Stimulated activated CD4-positive, alpha-beta T cell treated with anti-CD3 and anti-CD28 coated beads, TNF-alpha, amount 100 ng/mL, for 1 hour (primary cell): ENCODE data around the gene SERHL2.
"Not testable (repeated sequence)": the region's sequence is repeated elsewhere in the genome, so short reads cannot be mapped to it uniquely, and the experiment has no call there.

Experiments used
- DNase-seq, 3 donors: peaks; one replicate each; pipeline ENCODE4 v3.0.0-alpha.2; 2020; ENCODE audit warnings: low read depth in 3 of 3, low spot score in 1 of 3

Gene SERHL2

GRCh38 chr22:42535082-42535731, 18.5 kb upstream of the SERHL2 start:
- DNase-seq, result not testable (repeated sequence)

- no peak for DNase-seq
Measured at GRCh38 chr22:42536166-42536565, 17.6 kb upstream of the SERHL2 start.

- DNase-seq, result not testable (repeated sequence)
Measured at GRCh38 chr22:42536634-42537033, 17.1 kb upstream of the SERHL2 start.

GRCh38 chr22:42537199-42537831, 16.4 kb upstream of the SERHL2 start:
- DNase-seq, result not testable (repeated sequence)

GRCh38 chr22:42539236-42539771, 14.5 kb upstream of the SERHL2 start:
- not testable (repeated sequence) for DNase-seq

GRCh38 chr22:42544686-42545085, 9.1 kb upstream of the SERHL2 start:
- no peak for DNase-seq

GRCh38 chr22:42547562-42547961, 6.2 kb upstream of the SERHL2 start:
- DNase-seq, result no peak

GRCh38 chr22:42548126-42548525, 5.6 kb upstream of the SERHL2 start:
- not testable (repeated sequence) for DNase-seq

GRCh38 chr22:42548597-42549330, 5.0 kb upstream of the SERHL2 start:
- DNase-seq, result no peak

GRCh38 chr22:42549331-42550060, 4.3 kb upstream of the SERHL2 start:
- no peak for DNase-seq

GRCh38 chr22:42552294-42552647, 1.5 kb upstream of the SERHL2 start:
- not testable (repeated sequence) for DNase-seq

- DNase-seq, result no peak
Measured at GRCh38 chr22:42560381-42560780, 6.6 kb downstream of the SERHL2 start.

- DNase-seq, result no peak
Measured at GRCh38 chr22:42560781-42561180, 7.0 kb downstream of the SERHL2 start.

- DNase-seq, result no peak
Measured at GRCh38 chr22:42561856-42562255, 8.1 kb downstream of the SERHL2 start.

GRCh38 chr22:42562279-42562678, 8.5 kb downstream of the SERHL2 start:
- no peak for DNase-seq

- no peak for DNase-seq
Measured at GRCh38 chr22:42562684-42563083, 8.9 kb downstream of the SERHL2 start.

- DNase-seq, result not testable (repeated sequence)
Measured at GRCh38 chr22:42563943-42564342, 10.2 kb downstream of the SERHL2 start.

- DNase-seq, result no peak
Measured at GRCh38 chr22:42564699-42565098, 10.9 kb downstream of the SERHL2 start.

GRCh38 chr22:42565956-42566355, 12.2 kb downstream of the SERHL2 start:
- DNase-seq, result no peak

GRCh38 chr22:42567950-42568349, 14.2 kb downstream of the SERHL2 start:
- not testable (repeated sequence) for DNase-seq

GRCh38 chr22:42570580-42570979, 16.8 kb downstream of the SERHL2 start:
- not testable (repeated sequence) for DNase-seq
